ENCODE data around the gene FAHD2B.
"Not testable (repeated sequence)": the region's sequence is repeated elsewhere in the genome, so short reads cannot be mapped to it uniquely, and the experiment has no call there.

Gene FAHD2B

GRCh38 chr2:97094772-97095611 is at the start of gene FAHD2B:
Gene FAHD2B (minus strand): TSS chr2:97094882. CDS start chr2:97091706, 3,176 bp downstream.
- peak within 1 kb of the TSS; percentile 20 to 44 (median 33) for H3K4me3 ChIP-seq

GRCh38 chr2:97144016-97144415 is 49.3 kb upstream of the FAHD2B start:
- not testable (repeated sequence) for H3K4me3 ChIP-seq, H3K27ac ChIP-seq

More at GRCh38 chr2:97094772-97095611, at the start of gene FAHD2B:
- peak within 1 kb of the TSS in 11 of 21 experiments; percentile 1 to 74 (median 56) for H3K27ac ChIP-seq

GRCh38 chr2:97129090-97129489 is 34.4 kb upstream of the FAHD2B start:
- H3K27ac ChIP-seq, H3K4me3 ChIP-seq: not testable (repeated sequence)

GRCh38 chr2:97113882-97114255 is 19.2 kb upstream of the FAHD2B start:
- peak overlapping the region; percentile 33 to 97 (median 90) for H3K27ac ChIP-seq
- H3K4me3 ChIP-seq: peak overlapping the region; percentile 45 to 76 (median 52)

- Histone ChIP-seq H3K27ac (peak within 1 kb of the TSS; percentile 71 to 97 (median 91)), H3K4me3 (peak within 1 kb of the TSS; percentile 45 to 76 (median 52))
Measured at GRCh38 chr2:97113050-97113881, 18.6 kb upstream of the FAHD2B start, which contains the start of gene ANKRD36. Gene ANKRD36 (plus strand): TSS chr2:97113153. CDS start chr2:97113740, 587 bp downstream.

GRCh38 chr2:97112320-97113049 is 17.8 kb upstream of the FAHD2B start:
- peak overlapping the region; percentile 45 to 76 (median 52) for H3K4me3 ChIP-seq
- H3K27ac ChIP-seq: peak overlapping the region; percentile 52 to 97 (median 91)

GRCh38 chr2:97111246-97111645 is 16.6 kb upstream of the FAHD2B start:
- H3K4me3 ChIP-seq, H3K27ac ChIP-seq: not testable (repeated sequence)

GRCh38 chr2:97106878-97107277 is 12.2 kb upstream of the FAHD2B start:
- H3K27ac ChIP-seq, H3K4me3 ChIP-seq: not testable (repeated sequence)

GRCh38 chr2:97098786-97099372 is 4.2 kb upstream of the FAHD2B start:
- not testable (repeated sequence) for H3K27ac ChIP-seq, H3K4me3 ChIP-seq

GRCh38 chr2:97095661-97096060 is 979 bp upstream of the FAHD2B start:
- H3K27ac ChIP-seq: peak overlapping the region in 3 of 21 experiments; percentile 54 to 74 (median 56)
- no peak overlapping the region for H3K4me3 ChIP-seq

GRCh38 chr2:97093983-97094771 is 505 bp downstream of the FAHD2B start:
- H3K27ac ChIP-seq: not testable (repeated sequence)
- peak overlapping the region in 6 of 7 experiments; percentile 26 to 44 (median 35) for H3K4me3 ChIP-seq

GRCh38 chr2:97092946-97093345 is 1.7 kb downstream of the FAHD2B start:
- not testable (repeated sequence) for H3K4me3 ChIP-seq, H3K27ac ChIP-seq

GRCh38 chr2:97088706-97089105 is 6.0 kb downstream of the FAHD2B start:
- not testable (repeated sequence) for H3K27ac ChIP-seq, H3K4me3 ChIP-seq

GRCh38 chr2:97085093-97085492 is 9.6 kb downstream of the FAHD2B start:
- not testable (repeated sequence) for H3K4me3 ChIP-seq, H3K27ac ChIP-seq

- not testable (repeated sequence) for H3K4me3 ChIP-seq, H3K27ac ChIP-seq
Measured at GRCh38 chr2:97083516-97083915, 11.2 kb downstream of the FAHD2B start.

- not testable (repeated sequence) for H3K27ac ChIP-seq, H3K4me3 ChIP-seq
Measured at GRCh38 chr2:97082206-97082605, 12.5 kb downstream of the FAHD2B start.

- not testable (repeated sequence) for H3K27ac ChIP-seq
Measured at GRCh38 chr2:97080855-97081254, 13.8 kb downstream of the FAHD2B start.

GRCh38 chr2:97077213-97077612 is 17.5 kb downstream of the FAHD2B start:
- H3K27ac ChIP-seq, H3K4me3 ChIP-seq: not testable (repeated sequence)

More at GRCh38 chr2:97080855-97081254, 13.8 kb downstream of the FAHD2B start:
- H3K4me3 ChIP-seq: not testable (repeated sequence)

- H3K4me3 ChIP-seq, H3K27ac ChIP-seq: not testable (repeated sequence)
Measured at GRCh38 chr2:97070915-97071314, 23.8 kb downstream of the FAHD2B start.
